HEK293T (cell line): Measurements from ENCODE around the gene NRG4.
"Not testable (repeated sequence)": the region's sequence is repeated elsewhere in the genome, so short reads cannot be mapped to it uniquely, and the experiment has no call there.

Source experiments
- CTCF ChIA-PET: fragments of 350-600 bp; formaldehyde crosslinking; extraction: SDS; loops from one replicate; lab custom pipeline; 2021; ENCODE audit warnings: antibody characterized with exemption, inconsistent platforms; lab: Yijun Ruan, JAX
- POLR2A ChIA-PET: fragments of 350-600 bp; formaldehyde crosslinking; extraction: SDS; loops from one replicate; lab custom pipeline; 2020; ENCODE audit warnings: antibody characterized with exemption, inconsistent platforms; lab: Yijun Ruan, JAX
- DNase-seq: peaks from one replicate; pipeline ENCODE4 v3.0.0; 2012; ENCODE audit warnings: mixed read lengths; ENCODE audit errors: extremely low spot score
- ARNT ChIP-seq: fragments of 450-650 bp; IDR thresholded peaks from 2 replicates; pipeline ENCODE4 v1.6.1; 2017; ENCODE audit warnings: mild to moderate bottlenecking
- BHLHE40 ChIP-seq: fragments of 450-650 bp; IDR thresholded peaks from 2 replicates; pipeline ENCODE4 v1.6.1; 2016; ENCODE audit warnings: mild to moderate bottlenecking, moderate library complexity, borderline replicate concordance
- CTBP1 ChIP-seq: fragments of 450-650 bp; IDR thresholded peaks from 2 replicates; pipeline ENCODE4 v1.6.1; 2016; ENCODE audit warnings: borderline replicate concordance
- ELF4 ChIP-seq: fragments of 450-650 bp; IDR thresholded peaks from 2 replicates; pipeline ENCODE4 v1.6.1; 2017; ENCODE audit warnings: antibody characterized with exemption
- FOXA1 ChIP-seq: fragments of 450-650 bp; IDR thresholded peaks from 2 replicates; pipeline ENCODE4 v1.6.1; 2016; ENCODE audit warnings: mild to moderate bottlenecking
- FOXK2 ChIP-seq: fragments of 450-650 bp; IDR thresholded peaks from 2 replicates; pipeline ENCODE4 v1.6.1; 2016; ENCODE audit warnings: mild to moderate bottlenecking
- FOXM1 ChIP-seq: fragments of 450-650 bp; IDR thresholded peaks from 2 replicates; pipeline ENCODE4 v1.6.1; 2017; ENCODE audit warnings: mild to moderate bottlenecking, borderline replicate concordance
- HDGF ChIP-seq: fragments of 450-650 bp; IDR thresholded peaks from 2 replicates; pipeline ENCODE4 v1.6.1; 2017; ENCODE audit warnings: antibody characterized with exemption, borderline replicate concordance
- L3MBTL2 ChIP-seq: fragments of 450-650 bp; conservative IDR thresholded peaks from 2 replicates; pipeline ENCODE4 v1.6.1; 2016; ENCODE audit warnings: mild to moderate bottlenecking
- LEF1 ChIP-seq: fragments of 450-650 bp; IDR thresholded peaks from 2 replicates; pipeline ENCODE4 v1.6.1; 2017; ENCODE audit warnings: mild to moderate bottlenecking, borderline replicate concordance
- NFRKB ChIP-seq: fragments of 450-650 bp; IDR thresholded peaks from 2 replicates; pipeline ENCODE4 v1.6.1; 2016; ENCODE audit warnings: mild to moderate bottlenecking, moderate library complexity
- PKNOX1 ChIP-seq: fragments of 450-650 bp; IDR thresholded peaks from 2 replicates; pipeline ENCODE4 v1.6.1; 2016
- SP1 ChIP-seq: fragments of 450-650 bp; IDR thresholded peaks from 2 replicates; pipeline ENCODE4 v1.6.1; 2017
- SUZ12 ChIP-seq: fragments of 450-650 bp; IDR thresholded peaks from 2 replicates; pipeline ENCODE4 v1.6.1; 2016; ENCODE audit warnings: mild to moderate bottlenecking
- TARDBP ChIP-seq: fragments of 450-650 bp; IDR thresholded peaks from 2 replicates; pipeline ENCODE4 v1.6.1; 2016
- ZNF384 ChIP-seq: fragments of 450-650 bp; IDR thresholded peaks from 2 replicates; pipeline ENCODE4 v1.6.1; 2016

NRG4 gene

DNA sequence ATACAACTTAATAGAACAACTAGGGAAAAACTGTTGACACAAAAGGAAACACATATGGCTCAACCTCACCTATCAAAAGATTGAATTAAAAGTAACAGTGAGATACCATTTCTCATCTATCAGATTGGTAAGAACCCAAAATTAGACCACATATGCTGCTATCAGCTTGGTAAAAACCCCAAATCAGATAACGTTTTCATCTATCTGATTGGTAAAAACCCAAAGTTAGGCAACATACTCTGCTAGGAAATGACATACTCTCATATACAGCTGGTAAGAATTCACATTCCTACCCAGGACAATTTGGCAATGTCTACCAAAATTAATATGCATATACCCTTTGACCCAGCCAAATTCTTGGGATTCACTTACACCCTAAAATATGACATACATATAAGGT is 26.3 kb downstream of the NRG4 start:
- CTCF ChIA-PET: no interaction called here
- no peak for TF ChIP-seq TARDBP
- no peak for TF ChIP-seq BHLHE40
- TF ChIP-seq NFRKB: no peak
- TF ChIP-seq FOXA1: no peak
- TF ChIP-seq LEF1: no peak
- TF ChIP-seq HDGF: no peak
- no peak for TF ChIP-seq SP1
- no peak for TF ChIP-seq L3MBTL2
- no peak for TF ChIP-seq CTBP1
- TF ChIP-seq PKNOX1: no peak
- TF ChIP-seq ELF4: no peak
- TF ChIP-seq FOXM1: no peak
- no peak for DNase-seq
- POLR2A ChIA-PET: no interaction called here

DNA sequence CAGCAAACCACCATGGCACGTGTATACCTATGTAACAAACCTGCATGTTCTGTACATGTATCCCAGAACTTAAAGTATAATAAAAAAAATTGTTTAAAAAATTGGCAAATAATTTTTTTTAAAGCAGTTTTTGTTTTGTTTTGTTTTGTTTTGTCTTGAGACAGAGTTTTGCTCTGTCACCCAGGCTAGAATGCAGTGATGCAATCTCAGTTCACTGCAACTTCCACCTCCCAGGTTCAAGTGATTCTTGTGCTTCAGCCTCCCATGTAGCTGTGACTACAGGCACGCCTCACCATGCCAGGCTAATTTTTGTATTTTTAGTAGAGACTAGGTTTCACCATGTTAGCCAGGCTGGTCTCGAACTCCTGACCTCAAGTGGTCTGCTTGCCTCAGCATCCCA is 27.5 kb downstream of the NRG4 start:
- POLR2A ChIA-PET, DNase-seq: not testable (repeated sequence)
- CTCF ChIA-PET: interaction anchor here (0.5 to 0.7 kb wide), 2 partner anchors 59 to 281 kb away, joined by 3 to 11 read pairs; no protein-coding TSS in a partner anchor

DNA sequence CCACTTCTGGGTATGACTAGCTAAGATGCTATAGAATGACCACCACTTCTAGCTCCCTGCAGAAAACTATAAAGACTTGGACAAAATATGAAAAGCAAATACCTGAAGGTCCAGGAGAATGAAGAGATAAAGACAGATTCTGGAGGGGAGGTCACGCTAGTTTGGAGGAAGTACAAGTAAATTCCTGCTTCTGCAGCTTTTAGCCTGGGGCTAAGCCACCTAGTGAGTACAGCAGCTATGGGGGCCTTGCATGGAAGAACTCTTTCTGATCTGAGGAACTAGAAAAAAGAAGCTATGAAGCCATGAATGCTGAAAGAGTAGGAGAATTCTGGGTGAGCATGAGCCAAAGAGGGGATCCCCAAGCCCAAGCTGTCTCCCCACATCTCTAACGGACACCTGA is 29.8 kb downstream of the NRG4 start:
- POLR2A ChIA-PET: no interaction called here
- CTCF ChIA-PET: interaction anchor here (1.0 kb wide), 1 partner anchor 19 kb away, joined by 3 read pairs; no protein-coding TSS in a partner anchor
- no peak for DNase-seq
- TF ChIP-seq CTBP1 (no peak), L3MBTL2 (no peak), NFRKB (no peak), HDGF (no peak), LEF1 (no peak), ZNF384 (no peak)

DNA sequence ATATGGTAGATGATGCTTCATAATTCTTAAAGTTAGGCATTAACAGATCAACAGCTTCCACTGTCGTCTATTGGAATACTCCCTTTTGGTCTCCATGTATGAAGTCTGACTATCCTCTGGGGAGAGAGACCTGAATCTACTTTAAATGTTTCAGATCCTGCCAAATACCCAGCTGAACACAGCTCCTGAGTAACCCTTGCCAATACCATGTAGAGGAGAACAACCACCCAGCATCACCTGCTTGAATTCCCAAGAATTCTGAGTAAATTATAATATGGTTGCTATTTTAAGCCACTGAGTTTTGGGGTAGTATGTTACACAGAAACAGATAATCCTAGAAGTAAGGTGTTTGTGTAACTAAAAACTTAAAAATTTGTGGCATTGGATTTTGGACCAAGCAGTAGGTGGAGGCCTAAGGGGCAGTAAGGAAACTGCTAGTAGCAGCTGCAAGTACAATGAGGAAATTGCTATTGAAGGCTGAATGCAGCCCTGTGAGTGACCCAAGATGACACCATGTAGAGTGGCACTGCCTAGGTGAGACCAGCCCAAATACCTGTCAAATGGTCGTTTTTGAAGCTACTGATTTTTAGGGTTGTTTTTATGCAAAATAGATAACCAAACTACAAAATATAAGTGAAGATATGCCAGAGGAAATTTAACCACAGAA is 30.9 kb downstream of the NRG4 start:
- no peak for DNase-seq
- ChIA-PET POLR2A (no interaction called here), CTCF (no interaction called here)
- TF ChIP-seq FOXK2: no peak
- no peak for TF ChIP-seq L3MBTL2
- TF ChIP-seq SUZ12: no peak
- no peak for TF ChIP-seq FOXA1
- no peak for TF ChIP-seq ELF4

DNA sequence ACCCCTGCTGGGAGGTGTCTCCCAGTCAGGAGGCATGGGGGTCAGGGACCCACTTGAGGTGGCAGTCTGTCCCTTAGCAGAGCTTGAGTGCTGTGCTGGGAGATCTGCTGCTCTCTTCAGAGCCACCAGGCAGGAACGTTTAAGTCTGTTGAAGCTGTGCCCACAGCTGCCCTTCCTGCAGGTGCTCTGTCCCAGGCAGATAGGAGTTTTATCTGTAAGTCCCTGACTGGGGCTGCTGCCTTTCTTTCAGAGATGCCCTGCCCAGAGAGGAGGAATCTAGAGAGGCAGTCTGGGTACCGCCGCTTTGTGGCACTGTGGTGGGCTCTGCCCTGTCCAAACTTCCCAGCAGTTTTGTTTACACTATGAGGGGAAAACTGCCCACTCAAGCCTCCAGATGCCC is 35.5 kb downstream of the NRG4 start:
- POLR2A ChIA-PET: not testable (repeated sequence)

DNA sequence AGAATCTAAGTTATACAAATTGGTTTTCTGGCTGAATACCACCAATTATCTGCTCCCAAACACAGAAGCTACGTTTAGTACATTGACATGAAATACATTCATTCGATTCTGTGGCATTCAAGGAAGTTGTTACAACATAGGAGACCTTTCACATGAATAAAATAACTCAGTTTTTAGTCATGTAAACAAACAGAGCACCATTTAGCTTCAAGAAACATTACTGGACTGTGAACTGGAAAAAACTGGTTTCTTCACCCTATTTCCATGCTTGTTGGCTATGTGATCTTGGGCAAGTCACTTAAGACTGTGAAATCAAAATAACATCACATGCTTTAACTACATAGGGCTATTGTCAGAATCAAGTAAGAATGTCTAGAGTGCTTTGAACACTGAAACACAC is 46.2 kb downstream of the NRG4 start:
- ChIA-PET CTCF (no interaction called here), POLR2A (no interaction called here)
- TF ChIP-seq ARNT: no peak
- TF ChIP-seq ELF4: no peak
- no peak for TF ChIP-seq FOXA1
- no peak for TF ChIP-seq HDGF
- no peak for TF ChIP-seq PKNOX1
- no peak for DNase-seq

More for the DNA sequence above, 35.5 kb downstream of the NRG4 start:
- DNase-seq, CTCF ChIA-PET: not testable (repeated sequence)

DNA sequence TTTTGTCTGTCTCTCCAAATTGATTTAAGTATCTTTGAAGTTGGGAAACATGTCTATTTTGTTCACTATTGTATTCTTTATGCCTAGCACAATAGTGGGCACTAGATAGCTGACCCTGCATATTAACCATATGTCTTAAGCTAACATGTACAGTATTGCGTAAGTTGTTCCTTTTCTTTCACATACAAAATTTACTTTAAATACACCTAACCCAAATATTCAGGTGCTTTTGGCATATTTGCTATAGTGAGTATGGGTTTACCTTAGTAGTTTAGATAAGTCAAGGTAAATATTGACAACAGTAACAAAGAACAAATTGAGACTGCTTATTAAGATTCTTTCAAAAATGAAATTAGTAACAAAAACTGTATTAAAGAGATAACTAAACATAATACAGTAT is 50.9 kb downstream of the NRG4 start:
- DNase-seq: no peak
- CTCF ChIA-PET: no interaction called here
- POLR2A ChIA-PET: no interaction called here
- TF ChIP-seq FOXM1 (no peak), PKNOX1 (no peak)

GRCh38 chr15:75955720-75956119 is 56.5 kb downstream of the NRG4 start:
- DNase-seq: no peak
- CTCF ChIA-PET: interaction anchor here (0.6 to 1.1 kb wide), 3 partner anchors 154 to 579 kb away, joined by 3 to 4 read pairs (median 4); no protein-coding TSS in a partner anchor
- POLR2A ChIA-PET: interaction anchor here (1.0 kb wide), 1 partner anchor 10 kb away, joined by 4 read pairs; no protein-coding TSS in a partner anchor
- TF ChIP-seq FOXA1: no peak
- TF ChIP-seq FOXK2: no peak
- TF ChIP-seq FOXM1: no peak
- TF ChIP-seq NFRKB: no peak
- no peak for TF ChIP-seq SP1
- TF ChIP-seq SUZ12: no peak
- no peak for TF ChIP-seq CTBP1
- no peak for TF ChIP-seq ARNT
- no peak for TF ChIP-seq LEF1
- no peak for TF ChIP-seq ELF4
- no peak for TF ChIP-seq BHLHE40
- TF ChIP-seq TARDBP: no peak
- no peak for TF ChIP-seq HDGF
- TF ChIP-seq PKNOX1: no peak
- TF ChIP-seq L3MBTL2: no peak
- no peak for TF ChIP-seq ZNF384
